Stimulated activated naive CD8-positive, alpha-beta T cell treated with anti-CD3 and anti-CD28 coated beads, Interleukin-15, Interleukin-2, amounts not matched to agents 100 ng/mL and 50 ng/mL, for 24 hours (primary cell): ENCODE measurements around the gene IKBIP.
A peak's percentile ranks its signal among the peaks of the same experiment; 100 is the strongest.
"Not testable (repeated sequence)": the region's sequence is repeated elsewhere in the genome, so short reads cannot be mapped to it uniquely, and the experiment has no call there.

Experiments
- H3K27ac Mint-ChIP-seq: one replicate; pipeline ENCODE4 v1.8.0; 2021; ENCODE audit warnings: mild to moderate bottlenecking, mixed read lengths
- H3K27me3 Mint-ChIP-seq: one replicate; pipeline ENCODE4 v1.8.0; 2021; ENCODE audit warnings: mixed read lengths
- H3K36me3 Mint-ChIP-seq: one replicate; pipeline ENCODE4 v1.8.0; 2021; ENCODE audit warnings: low read depth, mixed read lengths
- H3K4me1 Mint-ChIP-seq: one replicate; pipeline ENCODE4 v1.8.0; 2021; ENCODE audit warnings: low read depth, mixed read lengths
- H3K4me3 Mint-ChIP-seq: one replicate; pipeline ENCODE4 v1.8.0; 2021; ENCODE audit warnings: mild to moderate bottlenecking, mixed read lengths
- H3K9me3 Mint-ChIP-seq: one replicate; pipeline ENCODE4 v1.8.0; 2021; ENCODE audit warnings: mixed read lengths

IKBIP gene

DNA sequence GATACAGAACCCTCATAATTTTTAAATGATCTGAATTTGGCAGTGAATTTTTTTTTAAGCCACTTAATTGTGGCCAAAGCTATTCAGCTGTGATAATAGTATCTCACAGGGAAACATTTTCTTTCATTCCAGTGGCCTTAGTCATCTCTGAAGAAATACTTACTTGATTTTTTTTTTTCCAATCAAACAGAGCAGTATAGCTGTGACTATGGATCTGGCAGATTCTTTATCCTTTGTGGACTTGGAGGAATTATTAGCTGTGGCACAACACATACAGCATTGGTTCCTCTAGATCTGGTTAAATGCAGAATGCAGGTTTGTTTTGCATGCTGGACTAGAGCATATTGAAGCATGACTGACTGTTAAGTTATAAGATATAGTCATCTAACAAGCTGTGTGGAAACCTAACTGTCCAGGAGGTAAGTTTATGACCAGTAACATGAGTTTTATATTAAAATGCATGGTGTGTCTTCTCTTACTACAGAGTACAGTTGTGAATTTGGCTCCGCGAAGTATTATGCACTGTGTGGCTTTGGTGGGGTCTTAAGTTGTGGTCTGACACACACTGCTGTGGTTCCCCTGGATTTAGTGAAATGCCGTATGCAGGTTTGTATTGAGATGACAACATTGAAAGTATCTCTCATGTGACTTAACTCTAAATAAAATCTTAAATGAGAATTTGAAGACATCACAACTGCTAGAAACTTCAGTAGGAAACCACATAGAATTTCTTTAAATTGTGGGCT lies 49.2 kb downstream of the IKBIP start:
- H3K27ac Mint-ChIP-seq, result peak overlapping the region; percentile 84
- peaks cover 42% of the 10 kb centered on the region for H3K4me1 Mint-ChIP-seq
- no peaks in the 10 kb centered on the region for H3K9me3 Mint-ChIP-seq
- no peaks in the 10 kb centered on the region for H3K27me3 Mint-ChIP-seq
- peak overlapping the region; percentile 99 for H3K4me3 Mint-ChIP-seq
- peaks cover 58% of the 10 kb centered on the region for H3K36me3 Mint-ChIP-seq

DNA sequence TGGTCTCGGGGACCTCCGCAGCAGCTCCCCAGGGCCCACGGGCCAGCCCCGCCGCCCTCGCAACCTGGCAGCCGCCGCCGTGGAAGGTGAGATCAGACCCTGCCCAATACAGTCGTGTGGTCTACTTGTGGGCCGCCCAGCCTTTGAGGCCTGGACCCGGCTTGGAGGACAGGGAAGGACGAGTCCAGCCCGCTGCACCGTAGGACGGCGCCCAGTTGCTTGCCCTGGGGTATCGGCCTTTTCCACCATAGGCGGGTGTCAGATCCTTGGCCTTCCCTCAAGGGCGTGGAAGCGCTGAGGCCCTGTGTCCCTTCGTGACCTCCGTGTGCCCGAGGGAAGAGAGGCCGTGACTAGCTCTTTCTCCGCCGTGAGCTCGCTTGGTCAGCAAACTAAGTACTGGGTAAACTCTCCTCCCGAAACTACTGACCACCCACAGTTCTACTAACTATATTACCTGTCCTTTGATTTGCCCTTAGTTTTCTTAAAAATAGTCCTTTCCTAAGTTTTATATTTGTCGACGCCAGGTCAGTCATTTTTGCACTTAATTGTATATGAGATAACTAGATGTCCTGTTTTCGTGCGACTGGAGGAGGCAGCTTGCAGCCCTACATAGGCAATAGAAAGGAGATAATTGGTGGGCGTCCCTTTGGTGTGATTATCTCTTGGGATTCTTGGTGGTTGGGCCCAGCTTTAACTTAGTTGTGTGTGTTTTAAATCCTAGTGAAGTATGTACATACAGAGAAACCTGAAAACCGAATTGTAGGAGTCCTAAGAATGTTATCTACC lies 50.3 kb downstream of the IKBIP start:
- peaks cover 50% of the 10 kb centered on the region for H3K36me3 Mint-ChIP-seq
- peak overlapping the region; percentile 99 for H3K4me3 Mint-ChIP-seq
- H3K27ac Mint-ChIP-seq, result peak overlapping the region; percentile 98
- no peaks in the 10 kb centered on the region for H3K27me3 Mint-ChIP-seq
- no peaks in the 10 kb centered on the region for H3K9me3 Mint-ChIP-seq
- peaks cover 42% of the 10 kb centered on the region for H3K4me1 Mint-ChIP-seq

DNA sequence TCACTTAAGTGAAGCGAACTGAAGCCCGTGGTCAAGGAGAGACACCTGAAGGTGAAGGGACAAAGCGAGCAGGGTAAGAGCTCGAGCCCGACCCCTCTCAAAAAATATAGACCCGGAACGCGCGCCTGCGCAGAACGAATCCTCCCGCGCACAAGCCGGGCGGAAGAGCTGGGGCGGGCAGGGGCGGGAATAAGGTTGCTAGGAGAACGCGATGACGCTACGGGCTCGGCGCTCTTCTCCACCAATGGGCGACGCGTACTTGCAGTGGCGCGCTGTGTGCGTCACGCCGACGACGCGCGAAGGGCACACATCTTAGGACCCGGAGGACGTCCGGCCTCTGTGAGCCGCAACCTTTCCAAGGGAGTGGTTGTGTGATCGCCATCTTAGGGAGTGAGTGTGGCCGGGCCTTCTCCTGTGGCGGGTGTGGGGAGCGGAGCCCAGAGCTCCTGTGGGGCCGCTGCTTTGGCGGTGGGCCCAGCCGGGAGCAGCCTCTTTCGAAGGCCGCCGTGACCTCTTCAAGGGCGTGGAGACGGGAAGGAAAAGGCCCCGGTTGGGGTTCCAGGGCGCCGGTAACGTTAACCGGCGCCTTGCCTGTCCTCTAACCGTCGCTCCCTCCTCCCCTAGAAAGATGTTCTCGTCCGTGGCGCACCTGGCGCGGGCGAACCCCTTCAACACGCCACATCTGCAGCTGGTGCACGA lies 51.1 kb downstream of the IKBIP start, which contains the start of gene SLC25A3:
Gene SLC25A3, plus strand, starts transcription at position 336 of the 699 bp plus-strand sequence. Its CDS starts 293 bp downstream, at position 629.
- H3K27me3 Mint-ChIP-seq, result no peaks in the 10 kb centered on the region
- H3K4me1 Mint-ChIP-seq, result peaks cover 42% of the 10 kb centered on the region

DNA sequence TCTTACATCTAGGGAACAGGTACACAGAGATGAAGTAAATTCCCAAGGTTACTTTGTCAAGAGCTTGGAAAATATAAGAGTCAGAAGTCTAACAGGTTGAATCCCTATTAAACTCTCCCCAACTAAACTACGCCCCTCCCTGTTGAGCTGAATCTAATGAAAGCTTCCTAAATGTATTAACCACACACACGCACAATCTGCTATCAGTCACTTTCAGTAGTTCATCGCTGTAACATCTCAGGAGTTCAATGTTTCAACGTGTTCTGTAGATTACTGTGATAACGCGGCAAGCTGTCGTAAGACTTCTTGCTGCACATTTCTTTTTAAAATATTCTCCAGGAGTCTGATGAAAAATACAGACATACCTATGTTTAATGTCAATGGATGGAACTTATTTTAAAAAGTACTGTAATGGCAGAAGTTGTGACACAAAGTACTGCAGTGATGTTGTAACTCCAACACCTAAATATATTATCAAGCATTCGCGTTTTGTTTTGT lies 51.7 kb downstream of the IKBIP start:
- H3K4me3 Mint-ChIP-seq, result peak overlapping the region; percentile 99
- peaks cover 40% of the 10 kb centered on the region for H3K36me3 Mint-ChIP-seq
- no peaks in the 10 kb centered on the region for H3K9me3 Mint-ChIP-seq
- H3K4me1 Mint-ChIP-seq, result peaks cover 36% of the 10 kb centered on the region
- H3K27ac Mint-ChIP-seq, result peak overlapping the region; percentile 98
- H3K27me3 Mint-ChIP-seq, result no peaks in the 10 kb centered on the region

More for the DNA sequence above, 51.1 kb downstream of the IKBIP start, which contains the start of gene SLC25A3:
- Mint-ChIP-seq H3K9me3 (no peaks in the 10 kb centered on the region), H3K36me3 (peaks cover 46% of the 10 kb centered on the region), H3K27ac (peak within 1 kb of the TSS; percentile 98), H3K4me3 (peak within 1 kb of the TSS; percentile 99)

DNA sequence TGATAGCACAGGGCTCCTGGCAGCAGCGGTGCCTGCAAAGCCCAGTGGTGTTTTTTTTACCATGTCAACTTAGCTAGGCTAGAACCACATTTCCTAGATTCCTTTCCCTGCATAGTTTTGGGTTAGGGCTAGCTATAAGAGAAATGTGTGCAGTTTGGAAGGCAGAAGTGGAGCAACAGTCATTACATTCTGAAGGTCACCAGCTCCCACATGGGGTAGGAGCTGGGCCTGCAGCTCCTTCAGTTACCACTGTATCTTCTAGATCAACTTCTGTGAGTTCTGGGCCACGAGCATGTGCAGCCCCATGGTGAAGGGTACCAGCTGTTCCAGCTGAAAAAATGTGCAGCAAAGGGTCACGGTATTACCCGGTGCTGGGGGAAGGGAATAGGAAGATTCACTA lies 53.4 kb downstream of the IKBIP start:
- Mint-ChIP-seq H3K4me1 (peaks cover 23% of the 10 kb centered on the region), H3K27ac (no peak overlapping the region), H3K4me3 (no peak overlapping the region), H3K9me3 (no peaks in the 10 kb centered on the region), H3K27me3 (no peaks in the 10 kb centered on the region), H3K36me3 (peaks cover 24% of the 10 kb centered on the region)

DNA sequence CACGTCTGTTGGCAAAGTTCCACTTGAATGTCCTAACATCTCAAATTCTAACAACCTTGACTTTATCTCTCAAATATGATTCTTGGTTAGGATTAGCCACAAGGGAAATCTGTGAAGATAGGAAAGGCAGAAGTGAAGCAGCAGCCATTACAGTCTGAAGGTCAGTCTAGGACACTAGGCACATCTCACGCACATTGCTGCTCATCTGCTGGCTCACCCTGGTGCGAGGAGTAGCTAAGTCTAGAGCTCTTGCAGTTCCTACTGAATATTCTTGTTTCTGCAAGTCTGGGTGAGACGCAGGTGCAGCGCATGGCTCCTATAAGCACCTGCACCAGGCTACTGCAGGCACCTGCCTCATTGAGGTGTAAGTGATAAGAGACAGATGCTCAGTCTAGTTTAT lies 57.5 kb downstream of the IKBIP start:
- Mint-ChIP-seq H3K27me3 (no peaks in the 10 kb centered on the region), H3K9me3 (no peaks in the 10 kb centered on the region), H3K4me1 (no peaks in the 10 kb centered on the region), H3K36me3 (no peaks in the 10 kb centered on the region), H3K27ac (no peak overlapping the region), H3K4me3 (no peak overlapping the region)

DNA sequence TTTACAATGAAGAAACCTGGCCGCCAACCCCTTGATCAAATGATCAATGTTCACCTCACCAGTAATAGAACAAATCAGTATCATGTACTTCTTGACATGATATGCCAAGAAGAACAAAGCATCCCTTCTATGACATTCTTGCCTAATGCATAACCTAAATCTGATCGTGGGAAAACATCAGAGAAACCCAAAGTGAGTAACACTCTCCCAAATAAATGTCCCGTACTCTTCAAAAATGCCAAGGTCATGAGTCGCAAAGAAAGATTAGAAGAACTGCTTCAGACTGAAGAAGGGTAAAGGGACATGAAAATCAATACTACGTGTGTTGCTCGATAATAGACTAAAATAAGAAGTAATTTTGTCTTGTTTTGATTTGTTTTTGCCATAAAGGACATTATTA lies 62.5 kb downstream of the IKBIP start:
- H3K4me1 Mint-ChIP-seq, result no peaks in the 10 kb centered on the region

DNA sequence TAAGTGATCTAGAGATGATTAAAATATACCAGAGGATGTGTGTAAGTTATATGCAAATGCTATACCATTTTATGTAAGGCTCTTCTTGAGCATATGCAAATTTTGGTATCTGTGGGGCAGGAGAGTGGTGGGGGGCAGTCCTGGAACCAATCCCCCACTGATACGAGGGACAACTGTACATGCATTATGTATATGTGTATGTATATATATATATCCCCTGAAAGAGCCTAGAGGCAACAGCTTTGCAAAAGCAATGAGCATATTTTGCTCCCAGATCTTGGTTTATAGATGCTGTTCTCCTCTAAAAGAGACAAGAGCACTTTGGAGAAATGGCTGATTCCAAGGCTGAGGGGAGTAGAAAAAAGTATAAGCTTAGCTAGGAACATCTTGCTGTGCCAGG lies 63.5 kb downstream of the IKBIP start:
- H3K27me3 Mint-ChIP-seq, result no peaks in the 10 kb centered on the region
- H3K4me3 Mint-ChIP-seq, result no peak overlapping the region

More for the DNA sequence above, 62.5 kb downstream of the IKBIP start:
- Mint-ChIP-seq H3K4me3 (no peak overlapping the region), H3K27me3 (no peaks in the 10 kb centered on the region), H3K36me3 (no peaks in the 10 kb centered on the region), H3K9me3 (no peaks in the 10 kb centered on the region), H3K27ac (no peak overlapping the region)

DNA sequence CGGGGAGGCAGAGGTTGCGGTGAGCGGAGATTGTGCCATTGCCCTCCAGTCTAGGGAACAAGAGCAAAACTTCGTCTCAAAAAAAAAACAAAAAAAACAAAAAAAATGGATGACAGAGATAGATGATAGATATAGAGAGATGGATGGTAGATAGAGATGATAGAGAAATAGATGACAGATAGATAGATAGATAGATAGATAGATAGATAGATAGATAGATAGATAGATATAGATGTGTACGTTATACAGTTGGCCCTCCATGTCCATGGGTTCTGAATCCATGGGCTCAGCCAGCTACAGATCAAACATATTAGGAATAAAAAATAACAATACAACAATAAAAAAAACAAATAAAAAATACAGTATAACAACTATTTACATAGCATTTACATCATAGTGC lies 63.9 kb downstream of the IKBIP start:
- no peaks in the 10 kb centered on the region for H3K36me3 Mint-ChIP-seq
- H3K27me3 Mint-ChIP-seq, result no peaks in the 10 kb centered on the region
- H3K4me1 Mint-ChIP-seq, result no peaks in the 10 kb centered on the region
- H3K4me3 Mint-ChIP-seq, result no peak overlapping the region
- no peak overlapping the region for H3K27ac Mint-ChIP-seq
- no peaks in the 10 kb centered on the region for H3K9me3 Mint-ChIP-seq

More for the DNA sequence above, 63.5 kb downstream of the IKBIP start:
- Mint-ChIP-seq H3K9me3 (no peaks in the 10 kb centered on the region), H3K36me3 (no peaks in the 10 kb centered on the region), H3K4me1 (no peaks in the 10 kb centered on the region), H3K27ac (no peak overlapping the region)

DNA sequence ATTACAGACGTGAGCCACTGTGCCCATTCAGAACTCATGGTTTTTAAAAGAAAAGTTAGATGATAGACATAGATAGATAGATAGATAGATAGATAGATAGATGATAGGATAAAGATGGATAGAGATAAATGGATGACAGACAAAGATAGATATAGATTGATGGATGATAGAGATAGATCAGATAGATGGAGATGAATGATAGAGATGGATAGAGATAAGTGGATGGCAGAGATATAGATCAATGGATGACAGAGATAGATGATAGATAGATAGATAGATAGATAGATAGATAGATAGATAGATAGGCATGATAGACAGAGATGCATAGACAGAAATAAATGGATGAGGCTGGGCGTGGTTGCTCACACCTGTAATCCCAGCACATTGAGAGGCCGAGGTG lies 64.8 kb downstream of the IKBIP start:
- H3K4me3 Mint-ChIP-seq, result no peak overlapping the region
- no peaks in the 10 kb centered on the region for H3K27me3 Mint-ChIP-seq
- H3K36me3 Mint-ChIP-seq, result no peaks in the 10 kb centered on the region
- no peaks in the 10 kb centered on the region for H3K9me3 Mint-ChIP-seq
- no peaks in the 10 kb centered on the region for H3K4me1 Mint-ChIP-seq
- H3K27ac Mint-ChIP-seq, result no peak overlapping the region

DNA sequence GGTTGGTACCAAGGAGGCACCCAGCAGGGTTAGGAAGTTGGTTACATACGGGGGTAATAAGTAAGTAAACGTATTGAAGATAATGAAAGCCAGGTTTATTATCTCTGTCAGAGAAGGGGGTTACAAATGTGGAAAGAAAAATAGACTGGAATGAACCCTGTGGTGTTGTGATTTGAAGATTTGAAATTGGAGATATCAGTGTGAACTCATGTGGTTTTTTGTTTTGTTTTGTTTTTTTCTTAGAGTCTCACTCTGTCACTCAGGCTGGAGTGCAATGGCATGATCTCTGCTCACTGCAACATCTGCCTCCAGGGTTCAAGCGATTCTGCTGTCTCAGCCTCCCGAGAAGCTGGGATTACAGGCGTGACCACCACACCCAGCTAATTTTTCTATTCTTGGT lies 65.2 kb downstream of the IKBIP start:
- H3K27ac Mint-ChIP-seq, result no peak overlapping the region
- no peaks in the 10 kb centered on the region for H3K4me1 Mint-ChIP-seq
- no peaks in the 10 kb centered on the region for H3K27me3 Mint-ChIP-seq
- no peaks in the 10 kb centered on the region for H3K36me3 Mint-ChIP-seq
- H3K9me3 Mint-ChIP-seq, result no peaks in the 10 kb centered on the region
- H3K4me3 Mint-ChIP-seq, result no peak overlapping the region

DNA sequence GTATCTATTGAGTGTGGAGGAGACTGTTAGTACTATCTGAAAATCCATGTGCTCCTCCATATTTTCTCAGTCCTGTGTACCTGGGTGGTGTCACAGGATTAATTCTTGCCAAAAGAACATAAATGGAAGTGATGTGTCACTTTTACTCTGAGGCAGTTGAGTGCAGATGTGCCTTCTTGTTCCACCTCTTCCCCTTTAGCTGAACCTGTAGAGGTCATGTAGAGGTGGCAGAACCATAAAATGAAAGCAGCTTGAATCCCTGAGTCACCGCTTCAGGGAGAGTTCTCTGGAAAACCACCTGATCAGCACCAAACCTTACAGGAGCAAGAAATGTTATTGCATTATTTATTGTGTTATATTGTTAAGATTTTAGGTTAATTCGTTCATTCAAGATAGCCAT lies 65.8 kb downstream of the IKBIP start:
- Mint-ChIP-seq H3K36me3 (no peaks in the 10 kb centered on the region), H3K27me3 (no peaks in the 10 kb centered on the region), H3K4me1 (no peaks in the 10 kb centered on the region), H3K4me3 (no peak overlapping the region), H3K27ac (no peak overlapping the region), H3K9me3 (no peaks in the 10 kb centered on the region)

DNA sequence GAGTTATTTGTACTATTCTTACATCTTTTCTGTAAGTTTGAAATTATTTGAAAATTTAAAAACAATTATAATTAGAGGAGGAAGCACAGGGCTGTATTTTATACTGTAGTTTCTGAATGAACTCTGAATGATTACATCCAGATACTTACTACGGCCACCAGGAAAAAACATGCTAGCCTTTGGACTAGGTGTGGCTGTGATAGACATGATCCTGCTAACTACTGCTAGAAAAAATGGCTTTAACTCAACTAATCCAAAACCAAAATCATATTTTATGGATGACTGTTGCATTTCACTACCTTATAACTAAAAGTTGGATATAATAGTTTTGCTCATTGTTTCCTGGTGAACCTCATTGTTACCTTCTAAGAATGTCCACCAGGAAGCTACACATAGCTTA lies 66.2 kb downstream of the IKBIP start:
- no peak overlapping the region for H3K4me3 Mint-ChIP-seq
- no peaks in the 10 kb centered on the region for H3K36me3 Mint-ChIP-seq
- H3K27me3 Mint-ChIP-seq, result no peaks in the 10 kb centered on the region
- H3K27ac Mint-ChIP-seq, result no peak overlapping the region
- no peaks in the 10 kb centered on the region for H3K9me3 Mint-ChIP-seq
- H3K4me1 Mint-ChIP-seq, result no peaks in the 10 kb centered on the region

DNA sequence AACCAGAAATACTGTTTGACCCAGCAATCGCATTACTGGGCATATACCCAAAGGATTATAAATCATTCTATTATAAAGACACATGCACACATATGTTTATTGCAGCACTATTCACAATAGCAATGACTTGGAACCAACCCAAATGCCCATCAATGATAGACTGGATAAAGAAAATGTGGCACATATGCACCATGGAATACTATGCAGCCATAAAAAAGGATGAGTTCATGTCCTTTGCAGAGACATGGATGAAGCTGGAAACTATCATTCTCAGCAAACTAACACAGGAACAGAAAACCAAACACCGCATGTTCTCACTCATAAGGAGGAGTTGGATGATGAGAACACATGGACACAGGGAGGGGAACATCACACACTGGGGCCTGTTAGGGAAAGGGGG lies 67.8 kb downstream of the IKBIP start:
- H3K27me3 Mint-ChIP-seq, H3K9me3 Mint-ChIP-seq, H3K4me3 Mint-ChIP-seq, H3K36me3 Mint-ChIP-seq, H3K4me1 Mint-ChIP-seq, H3K27ac Mint-ChIP-seq: not testable (repeated sequence)

DNA sequence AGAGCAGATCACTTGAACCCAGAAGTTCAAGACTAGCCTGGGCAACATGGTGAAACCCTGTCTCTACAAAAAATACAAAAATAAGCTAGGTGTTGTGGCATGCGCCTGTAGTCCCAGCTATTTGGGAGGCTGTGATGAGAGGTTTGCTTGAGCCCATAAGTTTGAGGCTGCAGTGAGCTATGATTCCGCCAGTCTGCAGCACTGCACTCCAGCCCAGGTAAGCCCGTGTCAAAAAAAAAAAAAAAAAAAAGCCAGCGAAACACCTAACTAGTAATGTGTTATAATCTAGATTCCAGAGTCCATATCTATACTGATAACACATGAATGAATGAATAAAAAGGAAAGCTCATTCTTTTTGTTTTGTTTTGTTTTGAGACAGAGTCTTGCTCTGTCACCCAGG lies 69.6 kb downstream of the IKBIP start:
- H3K4me1 Mint-ChIP-seq, result no peaks in the 10 kb centered on the region
- no peaks in the 10 kb centered on the region for H3K36me3 Mint-ChIP-seq
- H3K4me3 Mint-ChIP-seq, result no peak overlapping the region
- H3K27ac Mint-ChIP-seq, result no peak overlapping the region
- no peaks in the 10 kb centered on the region for H3K9me3 Mint-ChIP-seq
- no peaks in the 10 kb centered on the region for H3K27me3 Mint-ChIP-seq
